ENCODE measurements around the gene OSTN. TPM values are rescaled to one million over a fixed set of nuclear protein-coding genes. Genes with fewer than 3 reads are reported as not detected.
A peak's percentile ranks its signal among the peaks of the same experiment; 100 is the strongest.

OSTN gene
- total and polyA plus RNA-seq, 2 donors (not counting 3 experiments of a cell fraction or from before 2014, with no cell fraction given), result not detected

DNA sequence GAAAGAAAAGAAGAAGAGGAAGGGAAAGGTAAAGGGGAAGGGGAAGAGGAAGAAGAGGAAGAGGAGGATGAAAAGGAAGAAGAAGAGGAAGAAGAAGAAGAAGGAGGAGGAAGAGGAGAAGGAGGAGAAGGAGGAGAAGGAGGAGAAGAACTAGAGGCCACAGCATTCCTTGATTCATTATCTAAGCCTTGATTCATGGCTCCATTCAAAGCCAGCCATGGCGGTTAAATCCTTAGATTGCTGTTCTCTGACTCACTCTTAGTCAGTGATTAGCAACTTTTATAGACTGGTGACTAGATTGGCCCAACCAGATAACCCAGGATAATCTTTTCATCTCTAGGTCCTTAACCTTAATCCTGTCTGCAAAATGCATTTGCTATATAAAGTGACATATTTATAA is 47.6 kb downstream of the OSTN start:
- TF ChIP-seq GATA2 (IDR thresholded peaks at IDR 0.05; ENCODE audit: insufficient read depth, insufficient read length, low read depth, low read length), result peak; percentile 94
- TF ChIP-seq JUN (IDR thresholded peaks at IDR 0.05; ENCODE audit: borderline replicate concordance, insufficient read depth, insufficient read length, low read depth), result no peak
- peak; percentile 88 for TF ChIP-seq FOS (IDR thresholded peaks at IDR 0.05; ENCODE audit: borderline replicate concordance, insufficient read depth, low read length)
- TF ChIP-seq MYC (IDR thresholded peaks at IDR 0.05; ENCODE audit: low read depth, low read length), result no peak
- TF ChIP-seq POLR2AphosphoS5 (IDR thresholded peaks at IDR 0.05; ENCODE audit: insufficient read depth, low read depth, low read length), result peak; percentile 59
- ChIA-PET POLR2A (no interaction called here), CTCF (no interaction called here)
- Histone ChIP-seq H3K79me2 (ENCODE audit: control insufficient read depth, insufficient read depth, low read length) (no peaks in the 10 kb centered on the region), H3K9ac (replicated peaks; ENCODE audit: extremely low read depth, insufficient read depth, low read length) (no peak overlapping the region), H3K9me1 (replicated peaks; ENCODE audit: control insufficient read depth, extremely low read depth, insufficient read depth, low read length) (no peaks in the 10 kb centered on the region), H3K27ac (ENCODE audit: insufficient read depth, low read depth, low read length) (no peak overlapping the region), H3K9me3 (replicated peaks; ENCODE audit: control insufficient read depth, insufficient read depth, low read length) (no peaks in the 10 kb centered on the region), H3K36me3 (ENCODE audit: control insufficient read depth in 2 of 2, extremely low read depth in 1 of 2, insufficient read depth in 2 of 2, low read length in 2 of 2) (no peaks in the 10 kb centered on the region), H3K4me2 (ENCODE audit: insufficient read depth, low read length) (no peak overlapping the region), H2AFZ (ENCODE audit: low read depth, low read length) (peak overlapping the region; percentile 78), H4K20me1 (replicated peaks; ENCODE audit: control insufficient read depth, extremely low read depth, insufficient read depth, low read length) (no peaks in the 10 kb centered on the region), H3K27me3 (ENCODE audit: control insufficient read depth in 2 of 2, insufficient read depth in 2 of 2, low read length in 2 of 2) (no peaks in the 10 kb centered on the region), H3K4me1 (ENCODE audit: control insufficient read depth, extremely low read depth, insufficient read depth, low read length) (peaks cover 2% of the 10 kb centered on the region), H3K4me3 (replicated peaks in 1 of 3; ENCODE audit: insufficient read depth in 1 of 3, low read depth in 1 of 3, low read length in 3 of 3) (no peak overlapping the region)
- intact Hi-C loops (cut with micrococcal nuclease), result loop anchor here (10.0 kb wide), 1 partner anchor 1198 kb away; no protein-coding TSS in a partner anchor
- FAIRE-seq, result no peak
- dilution Hi-C loops (cut with MboI; ENCODE audit: extremely low pct_ligation_motif_present, low sequenced_read_pairs), result no loop called here
- DNase-seq (ENCODE audit: low read depth, low spot score), result peak; percentile 19
- no TSS peak for BruUV-seq (replicated peaks)

DNA sequence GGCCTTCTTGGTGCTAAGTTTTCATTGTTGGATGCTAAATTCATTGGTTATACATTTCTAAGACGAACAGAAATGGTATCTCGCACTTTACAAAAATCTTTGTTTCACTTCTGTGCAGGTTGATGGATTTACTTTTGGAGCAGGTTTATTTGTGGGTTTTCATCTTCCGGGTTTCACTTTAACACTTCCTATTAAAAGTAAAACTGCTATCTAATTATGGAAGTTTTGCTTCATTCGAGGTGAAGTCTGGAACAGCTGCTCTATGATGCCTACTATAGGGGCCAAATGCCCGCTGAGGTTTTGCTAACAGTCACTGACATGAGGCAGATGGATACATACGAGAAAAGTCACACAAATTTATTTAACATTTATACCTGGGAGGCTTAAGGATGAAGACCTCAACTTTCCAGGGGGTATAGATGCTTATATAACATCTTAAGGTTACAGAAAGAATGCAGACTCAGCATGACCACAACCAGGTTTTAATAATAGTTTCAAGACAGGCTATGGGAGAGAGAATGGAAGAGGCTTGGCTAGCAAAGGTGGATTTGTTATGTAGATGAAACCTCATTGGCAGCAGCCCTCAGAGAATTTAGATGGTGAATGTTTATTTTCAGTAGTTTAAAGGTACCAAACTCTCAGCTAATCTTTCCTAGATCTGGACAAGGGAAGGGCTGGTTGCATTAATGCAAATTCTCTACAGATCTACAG is 54.2 kb downstream of the OSTN start:
- H3K27ac ChIP-seq (ENCODE audit: insufficient read depth, low read depth, low read length), result no peak overlapping the region
- H3K4me3 ChIP-seq (replicated peaks in 1 of 3; ENCODE audit: insufficient read depth in 1 of 3, low read depth in 1 of 3, low read length in 3 of 3), result no peak overlapping the region
- no peak for DNase-seq (ENCODE audit: low read depth, low spot score)
- no peaks in the 10 kb centered on the region for H3K4me1 ChIP-seq (ENCODE audit: control insufficient read depth, extremely low read depth, insufficient read depth, low read length)
- H3K4me2 ChIP-seq (ENCODE audit: insufficient read depth, low read length), result no peak overlapping the region
- H3K36me3 ChIP-seq (ENCODE audit: control insufficient read depth in 2 of 2, extremely low read depth in 1 of 2, insufficient read depth in 2 of 2, low read length in 2 of 2), result no peaks in the 10 kb centered on the region
- POLR2A ChIA-PET, result no interaction called here
- no peaks in the 10 kb centered on the region for H3K79me2 ChIP-seq (ENCODE audit: control insufficient read depth, insufficient read depth, low read length)
- TF ChIP-seq POLR2A (IDR thresholded peaks at IDR 0.05; ENCODE audit: low read depth, low read length), result no peak
- no peak for TF ChIP-seq GATA2 (IDR thresholded peaks at IDR 0.05; ENCODE audit: insufficient read depth, insufficient read length, low read depth, low read length)
- TF ChIP-seq POLR2AphosphoS5 (IDR thresholded peaks at IDR 0.05; ENCODE audit: insufficient read depth, low read depth, low read length), result no peak
- no peak for TF ChIP-seq JUN (IDR thresholded peaks at IDR 0.05; ENCODE audit: borderline replicate concordance, insufficient read depth, insufficient read length, low read depth)
- no peak for TF ChIP-seq FOS (IDR thresholded peaks at IDR 0.05; ENCODE audit: borderline replicate concordance, insufficient read depth, low read length)
- no peak for TF ChIP-seq MAX (IDR thresholded peaks at IDR 0.05; ENCODE audit: insufficient read depth, insufficient read length)
- no peak for TF ChIP-seq EZH2 (IDR thresholded peaks at IDR 0.05; ENCODE audit: borderline replicate concordance, low read depth, low read length, severe bottlenecking)
- TF ChIP-seq CTCF (IDR thresholded peaks at IDR 0.05; ENCODE audit: extremely low read depth in 1 of 2, insufficient read depth in 1 of 2, low read depth in 1 of 2, low read length in 2 of 2), result no peak
- TF ChIP-seq MYC (IDR thresholded peaks at IDR 0.05; ENCODE audit: low read depth, low read length), result no peak
- dilution Hi-C loops (cut with MboI; ENCODE audit: extremely low pct_ligation_motif_present, low sequenced_read_pairs) (no loop called here), intact Hi-C loops (cut with micrococcal nuclease) (no loop called here)
- BruUV-seq (replicated peaks), result no TSS peak
- no peak overlapping the region for H2AFZ ChIP-seq (ENCODE audit: low read depth, low read length)
- H4K20me1 ChIP-seq (replicated peaks; ENCODE audit: control insufficient read depth, extremely low read depth, insufficient read depth, low read length), result no peaks in the 10 kb centered on the region
- H3K9me3 ChIP-seq (replicated peaks; ENCODE audit: control insufficient read depth, insufficient read depth, low read length), result no peaks in the 10 kb centered on the region
- H3K27me3 ChIP-seq (ENCODE audit: control insufficient read depth in 2 of 2, insufficient read depth in 2 of 2, low read length in 2 of 2), result no peaks in the 10 kb centered on the region
- no peak overlapping the region for H3K9ac ChIP-seq (replicated peaks; ENCODE audit: extremely low read depth, insufficient read depth, low read length)
- CTCF ChIA-PET, result interaction anchor here (1.5 kb wide), 1 partner anchor 8 kb away, joined by 8 read pairs; no protein-coding TSS in a partner anchor
- H3K9me1 ChIP-seq (replicated peaks; ENCODE audit: control insufficient read depth, extremely low read depth, insufficient read depth, low read length), result no peaks in the 10 kb centered on the region
- FAIRE-seq, result no peak

All from endothelial cell of umbilical vein (primary cell).